ENCODE measurements around the gene PROZ. TPM values are rescaled to one million over a fixed set of nuclear protein-coding genes. Genes with fewer than 3 reads are reported as not detected.

Gene PROZ
- total RNA-seq, 1 donor: not detected

DNA sequence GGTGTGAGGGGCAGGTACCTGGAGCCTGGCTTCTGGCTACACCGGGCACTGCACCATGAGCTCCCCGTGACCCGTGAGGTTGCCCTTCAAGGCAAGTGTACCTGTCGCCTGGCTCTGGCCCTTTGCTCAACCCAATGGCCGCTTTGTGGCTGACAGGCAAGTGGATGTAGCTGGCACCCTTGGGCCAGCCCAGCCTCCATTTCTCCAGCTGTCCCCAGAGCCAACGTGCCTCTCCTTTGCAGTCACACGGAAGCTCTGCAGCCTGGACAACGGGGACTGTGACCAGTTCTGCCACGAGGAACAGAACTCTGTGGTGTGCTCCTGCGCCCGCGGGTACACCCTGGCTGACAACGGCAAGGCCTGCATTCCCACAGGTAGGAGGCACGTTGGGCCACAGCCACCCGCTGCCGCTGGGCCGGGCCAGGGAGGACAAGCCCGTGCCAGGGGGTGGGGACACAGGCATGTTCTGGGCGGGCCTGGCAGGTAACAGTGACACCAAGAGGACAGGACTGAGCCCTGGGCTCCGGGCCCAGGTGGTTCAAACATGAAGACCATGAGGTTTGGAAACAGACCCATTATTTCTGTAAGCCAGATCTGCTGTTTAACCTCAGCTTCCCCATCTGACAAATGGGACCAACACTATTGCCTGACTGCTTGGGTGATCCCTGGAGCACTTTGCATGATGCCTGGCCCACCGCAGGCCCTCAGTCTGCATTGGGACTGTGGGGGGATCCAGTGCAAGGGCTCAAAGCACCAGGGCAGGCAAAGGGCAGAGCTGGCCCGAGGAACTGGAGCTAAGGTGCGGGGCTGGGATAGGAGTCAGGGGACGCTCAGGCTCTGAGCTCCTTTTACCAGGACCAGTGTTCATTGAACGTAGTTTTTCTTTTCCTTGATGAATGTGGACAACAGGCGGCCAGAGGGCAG is 17.5 kb upstream of the PROZ start:
- no peak overlapping the region for H3K27ac ChIP-seq (ENCODE audit: low read depth, low read length)
- no peaks in the 10 kb centered on the region for H3K79me2 ChIP-seq (ENCODE audit: insufficient read depth, low read length)
- H2AFZ ChIP-seq (ENCODE audit: low read length): no peak overlapping the region
- no peaks in the 10 kb centered on the region for H4K20me1 ChIP-seq (ENCODE audit: insufficient read depth, low read length)
- H3K4me1 ChIP-seq (ENCODE audit: insufficient read depth, low read length): no peaks in the 10 kb centered on the region
- peak; percentile 48 for DNase-seq (ENCODE audit: insufficient read length, low spot score, missing footprints)
- H3K36me3 ChIP-seq (ENCODE audit: insufficient read depth, low read length): no peaks in the 10 kb centered on the region
- H3K27me3 ChIP-seq (ENCODE audit: insufficient read depth, low read length): peaks cover 25% of the 10 kb centered on the region
- TF ChIP-seq, protein P1, sequence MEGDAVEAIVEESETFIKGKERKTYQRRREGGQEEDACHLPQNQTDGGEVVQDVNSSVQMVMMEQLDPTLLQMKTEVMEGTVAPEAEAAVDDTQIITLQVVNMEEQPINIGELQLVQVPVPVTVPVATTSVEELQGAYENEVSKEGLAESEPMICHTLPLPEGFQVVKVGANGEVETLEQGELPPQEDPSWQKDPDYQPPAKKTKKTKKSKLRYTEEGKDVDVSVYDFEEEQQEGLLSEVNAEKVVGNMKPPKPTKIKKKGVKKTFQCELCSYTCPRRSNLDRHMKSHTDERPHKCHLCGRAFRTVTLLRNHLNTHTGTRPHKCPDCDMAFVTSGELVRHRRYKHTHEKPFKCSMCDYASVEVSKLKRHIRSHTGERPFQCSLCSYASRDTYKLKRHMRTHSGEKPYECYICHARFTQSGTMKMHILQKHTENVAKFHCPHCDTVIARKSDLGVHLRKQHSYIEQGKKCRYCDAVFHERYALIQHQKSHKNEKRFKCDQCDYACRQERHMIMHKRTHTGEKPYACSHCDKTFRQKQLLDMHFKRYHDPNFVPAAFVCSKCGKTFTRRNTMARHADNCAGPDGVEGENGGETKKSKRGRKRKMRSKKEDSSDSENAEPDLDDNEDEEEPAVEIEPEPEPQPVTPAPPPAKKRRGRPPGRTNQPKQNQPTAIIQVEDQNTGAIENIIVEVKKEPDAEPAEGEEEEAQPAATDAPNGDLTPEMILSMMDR (IDR thresholded peaks at IDR 0.05; ENCODE audit: extremely low read depth, low read depth, low read length): no peak
- no peak overlapping the region for H3K4me3 ChIP-seq (ENCODE audit: insufficient read depth, low read length)
- H3K4me2 ChIP-seq (ENCODE audit: insufficient read depth, low read length): no peak overlapping the region
- no peaks in the 10 kb centered on the region for H3K9me3 ChIP-seq (ENCODE audit: low read depth, low read length)

DNA sequence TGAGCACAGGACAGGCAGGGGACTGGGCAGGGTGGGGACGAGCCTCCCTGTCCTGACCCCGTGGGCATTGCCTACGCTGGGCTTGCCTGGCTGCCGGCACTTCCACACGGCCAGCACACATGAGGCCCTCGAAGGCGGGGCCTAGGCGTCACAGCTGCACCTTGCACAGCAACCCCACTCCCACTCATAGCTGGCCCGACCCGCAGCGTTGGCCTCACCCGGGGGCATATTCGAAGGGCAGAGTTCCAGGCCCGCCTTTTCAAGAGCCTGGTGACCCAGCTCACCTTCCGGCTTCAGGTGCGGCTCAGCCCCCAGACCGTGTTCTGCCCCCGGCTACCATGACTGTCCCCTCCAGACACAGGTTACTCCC is 16.9 kb upstream of the PROZ start:
- no peaks in the 10 kb centered on the region for H3K9me3 ChIP-seq (ENCODE audit: low read depth, low read length)
- H3K79me2 ChIP-seq (ENCODE audit: insufficient read depth, low read length): no peaks in the 10 kb centered on the region
- DNase-seq (ENCODE audit: insufficient read length, low spot score, missing footprints): peak; percentile 25
- peaks cover 20% of the 10 kb centered on the region for H3K27me3 ChIP-seq (ENCODE audit: insufficient read depth, low read length)
- H4K20me1 ChIP-seq (ENCODE audit: insufficient read depth, low read length): no peaks in the 10 kb centered on the region
- H3K27ac ChIP-seq (ENCODE audit: low read depth, low read length): no peak overlapping the region
- H3K4me2 ChIP-seq (ENCODE audit: insufficient read depth, low read length): no peak overlapping the region
- H3K36me3 ChIP-seq (ENCODE audit: insufficient read depth, low read length): no peaks in the 10 kb centered on the region
- TF ChIP-seq, protein P1 (IDR thresholded peaks at IDR 0.05; ENCODE audit: extremely low read depth, low read depth, low read length): no peak
- H2AFZ ChIP-seq (ENCODE audit: low read length): no peak overlapping the region
- no peaks in the 10 kb centered on the region for H3K4me1 ChIP-seq (ENCODE audit: insufficient read depth, low read length)
- no peak overlapping the region for H3K4me3 ChIP-seq (ENCODE audit: insufficient read depth, low read length)

- TF ChIP-seq, protein P1 (IDR thresholded peaks at IDR 0.05; ENCODE audit: extremely low read depth, low read depth, low read length): no peak
- no peaks in the 10 kb centered on the region for H4K20me1 ChIP-seq (ENCODE audit: insufficient read depth, low read length)
- no peak overlapping the region for H2AFZ ChIP-seq (ENCODE audit: low read length)
- no peaks in the 10 kb centered on the region for H3K9me3 ChIP-seq (ENCODE audit: low read depth, low read length)
- H3K4me1 ChIP-seq (ENCODE audit: insufficient read depth, low read length): no peaks in the 10 kb centered on the region
- H3K27me3 ChIP-seq (ENCODE audit: insufficient read depth, low read length): peaks cover 15% of the 10 kb centered on the region
- DNase-seq (ENCODE audit: insufficient read length, low spot score, missing footprints): peak; percentile 31
- no peak overlapping the region for H3K4me3 ChIP-seq (ENCODE audit: insufficient read depth, low read length)
- no peak overlapping the region for H3K27ac ChIP-seq (ENCODE audit: low read depth, low read length)
- H3K4me2 ChIP-seq (ENCODE audit: insufficient read depth, low read length): no peak overlapping the region
- no peaks in the 10 kb centered on the region for H3K79me2 ChIP-seq (ENCODE audit: insufficient read depth, low read length)
- no peaks in the 10 kb centered on the region for H3K36me3 ChIP-seq (ENCODE audit: insufficient read depth, low read length)
Observed at GRCh38 chr13:113142876-113143275, 15.6 kb upstream of the PROZ start.

GRCh38 chr13:113143466-113144254 is 14.8 kb upstream of the PROZ start:
- H2AFZ ChIP-seq (ENCODE audit: low read length): no peak overlapping the region
- DNase-seq (ENCODE audit: insufficient read length, low spot score, missing footprints): peak; percentile 35
- H3K4me2 ChIP-seq (ENCODE audit: insufficient read depth, low read length): no peak overlapping the region
- no peaks in the 10 kb centered on the region for H3K9me3 ChIP-seq (ENCODE audit: low read depth, low read length)
- H3K4me3 ChIP-seq (ENCODE audit: insufficient read depth, low read length): no peak overlapping the region
- no peaks in the 10 kb centered on the region for H4K20me1 ChIP-seq (ENCODE audit: insufficient read depth, low read length)
- no peaks in the 10 kb centered on the region for H3K79me2 ChIP-seq (ENCODE audit: insufficient read depth, low read length)
- H3K27ac ChIP-seq (ENCODE audit: low read depth, low read length): no peak overlapping the region
- H3K27me3 ChIP-seq (ENCODE audit: insufficient read depth, low read length): peaks cover 7% of the 10 kb centered on the region
- TF ChIP-seq, protein P1 (IDR thresholded peaks at IDR 0.05; ENCODE audit: extremely low read depth, low read depth, low read length): no peak
- H3K4me1 ChIP-seq (ENCODE audit: insufficient read depth, low read length): no peaks in the 10 kb centered on the region
- H3K36me3 ChIP-seq (ENCODE audit: insufficient read depth, low read length): no peaks in the 10 kb centered on the region

Data from osteoblast (primary cell).